ENCODE measurements around the gene TOP1. TPM values are rescaled to one million over a fixed set of nuclear protein-coding genes. Genes with fewer than 3 reads are reported as not detected.

The TOP1 gene
- total RNA-seq, 1 experiment from 2014 or later: 125 TPM

- intact Hi-C loops (cut with micrococcal nuclease; ENCODE audit: unreplicated experiment): no loop called here
- BruUV-seq (replicated peaks): no TSS peak
- no peak overlapping the region for H3K4me3 ChIP-seq (ENCODE audit: low read depth, low read length, poor library complexity, severe bottlenecking)
- H3K36me3 ChIP-seq (ENCODE audit: insufficient read depth, low read length, poor library complexity, severe bottlenecking): peaks cover 63% of the 10 kb centered on the region
- DNase-seq (ENCODE audit: low spot score): no peak
- H3K27me3 ChIP-seq (replicated peaks; ENCODE audit: insufficient read depth, low read depth, low read length, poor library complexity): no peaks in the 10 kb centered on the region
- no peak overlapping the region for H3K27ac ChIP-seq (ENCODE audit: low read depth, low read length, poor library complexity, severe bottlenecking)
- TF ChIP-seq EZH2 (IDR thresholded peaks at IDR 0.05; ENCODE audit: borderline replicate concordance, low read depth, low read length, poor library complexity, severe bottlenecking) (no peak), CTCF (conservative IDR thresholded peaks at IDR 0.05; ENCODE audit: low read depth, low read length) (no peak)
- H3K9me3 ChIP-seq (ENCODE audit: low read depth, low read length, poor library complexity, severe bottlenecking): no peaks in the 10 kb centered on the region
- ChIA-PET POLR2A (ENCODE audit: low non-redundant PET) (interaction anchor here (0.6 kb wide), 1 partner anchor 202 kb away, joined by 5 read pairs; no protein-coding TSS in a partner anchor), CTCF (interaction anchor here (1.1 kb wide), 1 partner anchor 263 kb away, joined by 3 read pairs; no protein-coding TSS in a partner anchor)
- H3K4me1 ChIP-seq (ENCODE audit: insufficient read depth, low read length, poor library complexity, severe bottlenecking): no peaks in the 10 kb centered on the region
These were observed 82.4 kb downstream of the TOP1 start for GRCh38 chr20:41110930-41111577.

- no peak overlapping the region for H3K4me3 ChIP-seq (ENCODE audit: low read depth, low read length, poor library complexity, severe bottlenecking)
- no peaks in the 10 kb centered on the region for H3K27me3 ChIP-seq (replicated peaks; ENCODE audit: insufficient read depth, low read depth, low read length, poor library complexity)
- H3K4me1 ChIP-seq (ENCODE audit: insufficient read depth, low read length, poor library complexity, severe bottlenecking): no peaks in the 10 kb centered on the region
- intact Hi-C loops (cut with micrococcal nuclease; ENCODE audit: unreplicated experiment): no loop called here
- CTCF ChIA-PET: interaction anchor here (1.1 kb wide), 1 partner anchor 262 kb away, joined by 3 read pairs; no protein-coding TSS in a partner anchor
- peaks cover 63% of the 10 kb centered on the region for H3K36me3 ChIP-seq (ENCODE audit: insufficient read depth, low read length, poor library complexity, severe bottlenecking)
- TF ChIP-seq CTCF (conservative IDR thresholded peaks at IDR 0.05; ENCODE audit: low read depth, low read length): no peak
- TF ChIP-seq EZH2 (IDR thresholded peaks at IDR 0.05; ENCODE audit: borderline replicate concordance, low read depth, low read length, poor library complexity, severe bottlenecking): no peak
- no peaks in the 10 kb centered on the region for H3K9me3 ChIP-seq (ENCODE audit: low read depth, low read length, poor library complexity, severe bottlenecking)
- H3K27ac ChIP-seq (ENCODE audit: low read depth, low read length, poor library complexity, severe bottlenecking): no peak overlapping the region
- POLR2A ChIA-PET (ENCODE audit: low non-redundant PET): interaction anchor here (0.6 kb wide), 1 partner anchor 203 kb away, joined by 5 read pairs; no protein-coding TSS in a partner anchor
- no peak for DNase-seq (ENCODE audit: low spot score)
- BruUV-seq (replicated peaks): no TSS peak
These were observed 82.9 kb downstream of the TOP1 start for GRCh38 chr20:41111578-41111951.

- Histone ChIP-seq H3K27ac (ENCODE audit: low read depth, low read length, poor library complexity, severe bottlenecking) (no peak overlapping the region), H3K36me3 (ENCODE audit: insufficient read depth, low read length, poor library complexity, severe bottlenecking) (peaks cover 82% of the 10 kb centered on the region), H3K9me3 (ENCODE audit: low read depth, low read length, poor library complexity, severe bottlenecking) (no peaks in the 10 kb centered on the region), H3K4me3 (ENCODE audit: low read depth, low read length, poor library complexity, severe bottlenecking) (no peak overlapping the region), H3K4me1 (ENCODE audit: insufficient read depth, low read length, poor library complexity, severe bottlenecking) (no peaks in the 10 kb centered on the region), H3K27me3 (replicated peaks; ENCODE audit: insufficient read depth, low read depth, low read length, poor library complexity) (no peaks in the 10 kb centered on the region)
- no peak for DNase-seq (ENCODE audit: low spot score)
- TF ChIP-seq EZH2 (IDR thresholded peaks at IDR 0.05; ENCODE audit: borderline replicate concordance, low read depth, low read length, poor library complexity, severe bottlenecking): no peak
- no peak for TF ChIP-seq CTCF (conservative IDR thresholded peaks at IDR 0.05; ENCODE audit: low read depth, low read length)
- BruUV-seq (replicated peaks): no TSS peak
- ChIA-PET POLR2A (ENCODE audit: low non-redundant PET) (no interaction called here), CTCF (no interaction called here)
- intact Hi-C loops (cut with micrococcal nuclease; ENCODE audit: unreplicated experiment): no loop called here
These were observed 87.8 kb downstream of the TOP1 start for GRCh38 chr20:41116282-41116956.
